SU-DHL-6 (cell line): Measurements from ENCODE around the gene LEKR1.

ENCODE experiments used
- H2AFZ ChIP-seq: fragments of 200-600 bp; sonication (generic); 2 replicates; pipeline ENCODE4 v1.6.1; 2014; ENCODE audit warnings: low read depth, mild to moderate bottlenecking, moderate library complexity, mixed read lengths, antibody characterized with exemption, low read length; ENCODE audit not compliant: severe bottlenecking
- H3F3A ChIP-seq: fragments of 200-600 bp; shearing (Covaris generic); 2 replicates; pipeline ENCODE4 v1.6.0; 2016; ENCODE audit warnings: antibody characterized with exemption, mild to moderate bottlenecking; ENCODE audit not compliant: insufficient read depth
- H3K27ac ChIP-seq: fragments of 200-600 bp; sonication (generic); 2 replicates; pipeline ENCODE4 v1.5.1; 2016; ENCODE audit warnings: low read depth, mild to moderate bottlenecking, low read length, moderate library complexity, mixed read lengths
- H3K27me3 ChIP-seq: fragments of 200-600 bp; sonication (generic), shearing (Covaris generic); 2 replicates; pipeline ENCODE4 v1.6.0; 2014; ENCODE audit warnings: mild to moderate bottlenecking, low read length
- H3K36me3 ChIP-seq: fragments of 200-600 bp; sonication (generic); 2 replicates; pipeline ENCODE4 v1.6.1; 2014; ENCODE audit warnings: mild to moderate bottlenecking, low read length, mixed read lengths
- H3K4me2 ChIP-seq: fragments of 300-600, 200-600 bp; shearing (Covaris generic), sonication (generic); 2 replicates; pipeline ENCODE4 v1.6.0; 2014; ENCODE audit warnings: low read length, low read depth, mild to moderate bottlenecking; ENCODE audit not compliant: poor library complexity, severe bottlenecking
- H3K4me3 ChIP-seq: fragments of 200-600 bp; sonication (generic); 2 replicates; pipeline ENCODE4 v1.5.1; 2014; ENCODE audit warnings: antibody characterized with exemption, low read length, mild to moderate bottlenecking, mixed read lengths; ENCODE audit not compliant: insufficient read depth, poor library complexity, severe bottlenecking
- H3K79me2 ChIP-seq: fragments of 200-600 bp; sonication (generic); 2 replicates; pipeline ENCODE4 v1.6.1; 2014; ENCODE audit warnings: mild to moderate bottlenecking, low read length, moderate library complexity; ENCODE audit not compliant: insufficient read depth
- H3K9ac ChIP-seq: fragments of 200-600 bp; sonication (generic); 2 replicates; pipeline ENCODE4 v1.7.0; 2014; ENCODE audit warnings: mild to moderate bottlenecking, low read length
- H3K9me2 ChIP-seq: fragments of 200-600 bp; sonication (generic); replicated peaks from 2 replicates; pipeline ENCODE4 v1.6.1; 2014; ENCODE audit warnings: low read length; ENCODE audit not compliant: insufficient read depth
- H3K9me3 ChIP-seq: fragments of 200-600 bp; sonication (generic); 2 replicates; pipeline ENCODE4 v1.6.1; 2014; ENCODE audit warnings: low read length, mixed read lengths; ENCODE audit not compliant: insufficient read depth
- H4K20me1 ChIP-seq: fragments of 200-600 bp; sonication (generic); 2 replicates; pipeline ENCODE4 v1.6.1; 2014; ENCODE audit warnings: low read depth, mild to moderate bottlenecking, antibody characterized with exemption, low read length, moderate library complexity, mixed read lengths
- EZH2phosphoT487 ChIP-seq: fragments of 200-600 bp; sonication (generic), shearing (Covaris generic); conservative IDR thresholded peaks from 2 replicates; pipeline ENCODE4 v1.6.1; 2018; ENCODE audit warnings: mild to moderate bottlenecking, antibody characterized with exemption, low read length, moderate library complexity, mixed read lengths
- TF ChIP-seq, protein P1 (sequence below): fragments of 200-600 bp; sonication (generic); IDR thresholded peaks from one replicate; pipeline ENCODE4 v1.5.1; 2017; ENCODE audit warnings: antibody characterized with exemption, mild to moderate bottlenecking, low read length, moderate library complexity; ENCODE audit not compliant: insufficient read depth, poor library complexity, severe bottlenecking

The LEKR1 gene

DNA sequence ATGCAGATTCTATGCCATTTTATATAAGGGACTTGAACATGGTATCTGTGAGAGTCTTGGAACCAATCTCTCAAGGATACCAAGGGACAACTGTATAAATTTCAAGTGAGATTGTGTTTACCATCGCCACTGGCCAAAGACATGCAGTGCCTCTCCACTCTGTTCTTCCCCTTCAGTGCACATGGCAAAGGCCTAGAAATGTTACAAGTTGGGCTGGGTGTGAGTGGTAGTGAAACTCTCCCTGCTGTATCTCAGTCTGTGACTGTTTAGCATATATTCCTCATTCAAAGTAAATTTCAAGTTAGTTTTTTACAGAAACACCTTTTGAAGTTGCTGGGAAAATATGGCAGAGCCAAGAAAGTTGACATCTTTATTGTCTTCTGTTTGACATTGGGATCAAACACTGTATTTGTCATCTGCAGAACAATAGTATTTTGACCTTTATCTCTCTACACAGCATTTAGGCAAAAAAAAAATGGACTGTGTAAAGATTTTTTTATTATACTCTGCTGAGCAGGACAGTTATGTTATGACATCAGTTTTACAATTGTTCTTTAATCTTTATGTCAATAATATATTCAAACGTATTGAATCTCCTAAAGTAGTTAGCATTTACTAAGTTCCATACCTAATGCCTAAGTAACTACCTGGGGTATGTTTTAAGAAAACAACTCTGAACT lies 232.4 kb downstream of the LEKR1 start:
- Histone ChIP-seq H3K4me3 (no peak overlapping the region), H2AFZ (no peak overlapping the region), H3K9me2 (no peaks in the 10 kb centered on the region), H3K9me3 (no peaks in the 10 kb centered on the region), H3K36me3 (no peaks in the 10 kb centered on the region), H3K79me2 (no peaks in the 10 kb centered on the region), H3K4me2 (no peak overlapping the region), H3K9ac (no peak overlapping the region), H3K27me3 (no peaks in the 10 kb centered on the region), H3F3A (no peaks in the 10 kb centered on the region), H3K27ac (no peak overlapping the region), H4K20me1 (no peaks in the 10 kb centered on the region)
- TF ChIP-seq, protein P1, sequence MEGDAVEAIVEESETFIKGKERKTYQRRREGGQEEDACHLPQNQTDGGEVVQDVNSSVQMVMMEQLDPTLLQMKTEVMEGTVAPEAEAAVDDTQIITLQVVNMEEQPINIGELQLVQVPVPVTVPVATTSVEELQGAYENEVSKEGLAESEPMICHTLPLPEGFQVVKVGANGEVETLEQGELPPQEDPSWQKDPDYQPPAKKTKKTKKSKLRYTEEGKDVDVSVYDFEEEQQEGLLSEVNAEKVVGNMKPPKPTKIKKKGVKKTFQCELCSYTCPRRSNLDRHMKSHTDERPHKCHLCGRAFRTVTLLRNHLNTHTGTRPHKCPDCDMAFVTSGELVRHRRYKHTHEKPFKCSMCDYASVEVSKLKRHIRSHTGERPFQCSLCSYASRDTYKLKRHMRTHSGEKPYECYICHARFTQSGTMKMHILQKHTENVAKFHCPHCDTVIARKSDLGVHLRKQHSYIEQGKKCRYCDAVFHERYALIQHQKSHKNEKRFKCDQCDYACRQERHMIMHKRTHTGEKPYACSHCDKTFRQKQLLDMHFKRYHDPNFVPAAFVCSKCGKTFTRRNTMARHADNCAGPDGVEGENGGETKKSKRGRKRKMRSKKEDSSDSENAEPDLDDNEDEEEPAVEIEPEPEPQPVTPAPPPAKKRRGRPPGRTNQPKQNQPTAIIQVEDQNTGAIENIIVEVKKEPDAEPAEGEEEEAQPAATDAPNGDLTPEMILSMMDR, result no peak
- TF ChIP-seq EZH2phosphoT487, result no peak

DNA sequence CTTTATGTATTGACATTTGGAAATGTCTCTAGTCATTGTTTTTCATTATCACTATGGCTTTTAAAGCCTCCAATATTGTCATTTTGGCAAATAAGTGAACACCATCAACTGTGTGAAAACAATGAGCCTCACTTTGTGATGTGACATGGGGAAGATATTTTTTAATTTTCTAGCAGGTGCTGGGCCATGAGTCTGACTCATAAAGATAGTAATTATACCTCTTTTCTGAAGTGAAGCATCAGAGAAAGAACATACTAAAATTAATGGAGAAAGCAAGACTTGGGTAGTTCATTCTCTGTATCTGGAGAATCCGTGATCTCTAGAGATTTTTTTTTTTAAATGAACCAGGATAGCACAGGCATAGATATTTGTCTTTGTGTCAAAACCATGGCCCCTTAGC lies 233.0 kb downstream of the LEKR1 start:
- Histone ChIP-seq H3K9me2 (no peaks in the 10 kb centered on the region), H3K27ac (no peak overlapping the region), H3K4me2 (no peak overlapping the region), H3K4me3 (no peak overlapping the region), H4K20me1 (no peaks in the 10 kb centered on the region), H3K27me3 (no peaks in the 10 kb centered on the region), H3K79me2 (no peaks in the 10 kb centered on the region), H2AFZ (no peak overlapping the region), H3F3A (no peaks in the 10 kb centered on the region), H3K9me3 (no peaks in the 10 kb centered on the region), H3K36me3 (no peaks in the 10 kb centered on the region), H3K9ac (no peak overlapping the region)
- no peak for TF ChIP-seq EZH2phosphoT487
- TF ChIP-seq, protein P1, result no peak

DNA sequence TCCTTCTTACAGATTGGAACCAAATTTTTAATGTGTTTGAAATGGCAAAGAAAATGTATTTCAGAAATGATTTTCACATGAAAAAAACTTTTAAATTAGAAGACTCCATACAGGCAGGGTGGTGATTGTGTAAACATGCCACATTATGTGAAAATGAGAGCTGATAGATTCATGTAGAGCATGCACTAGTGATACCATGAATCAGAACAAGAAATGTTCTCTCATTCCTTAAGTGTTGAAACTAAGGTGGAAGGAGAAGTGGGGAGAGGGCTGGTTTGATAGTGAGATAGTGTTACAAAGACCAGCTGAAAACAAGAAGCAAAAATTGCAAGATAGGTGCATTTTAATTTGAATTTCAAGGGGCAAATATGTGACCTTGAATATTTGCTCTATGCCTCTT lies 233.5 kb downstream of the LEKR1 start:
- Histone ChIP-seq H2AFZ (no peak overlapping the region), H3K4me3 (no peak overlapping the region), H3K79me2 (no peaks in the 10 kb centered on the region), H3K9ac (no peak overlapping the region), H3K4me2 (no peak overlapping the region), H3K9me2 (no peaks in the 10 kb centered on the region), H3K36me3 (no peaks in the 10 kb centered on the region), H3F3A (no peaks in the 10 kb centered on the region), H4K20me1 (no peaks in the 10 kb centered on the region), H3K9me3 (no peaks in the 10 kb centered on the region), H3K27me3 (no peaks in the 10 kb centered on the region), H3K27ac (no peak overlapping the region)
- TF ChIP-seq, protein P1, result no peak
- no peak for TF ChIP-seq EZH2phosphoT487
